Stimulated activated CD4-positive, alpha-beta T cell treated with anti-CD3 and anti-CD28 coated beads, Interleukin-12 subunit alpha, Interleukin-12 subunit beta, amount 100 ng/mL, for 48 hours (primary cell): Measurements from ENCODE around the gene SCAPER.
"Not testable (repeated sequence)": the region's sequence is repeated elsewhere in the genome, so short reads cannot be mapped to it uniquely, and the experiment has no call there.

Source experiments
- DNase-seq, 3 donors: peaks; one replicate each; pipeline ENCODE4 v3.0.0-alpha.2; 2020; ENCODE audit warnings: low read depth in 2 of 3, low spot score in 1 of 3

SCAPER gene

DNA sequence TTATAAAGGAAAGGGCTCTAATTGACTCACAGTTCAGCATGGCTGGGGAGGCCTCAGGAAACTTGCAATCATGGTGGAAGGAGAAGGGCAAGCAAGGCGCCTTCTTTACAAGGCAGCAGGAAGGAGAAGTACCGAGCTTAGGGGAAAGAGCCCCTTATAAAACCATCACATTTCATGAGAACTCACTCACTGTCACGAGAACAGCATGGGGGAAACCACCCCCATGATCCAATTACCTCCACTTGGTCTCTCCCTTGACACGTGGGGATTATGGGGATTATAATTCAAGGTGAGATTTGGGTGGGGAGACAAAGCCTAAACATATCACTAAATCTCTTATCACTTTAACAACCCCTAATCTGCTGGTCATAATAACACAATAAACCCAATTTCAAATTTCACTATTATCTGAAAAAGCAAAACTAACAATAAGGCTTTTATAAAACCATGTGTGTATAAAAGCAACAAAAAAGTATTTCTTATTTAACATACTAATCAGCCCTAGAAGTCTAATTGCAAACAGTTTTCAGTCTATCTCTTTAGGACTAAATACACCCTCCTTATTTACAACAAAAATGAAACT is 43.2 kb downstream of the SCAPER start:
- DNase-seq = no peak

GRCh38 chr15:76860201-76860600 is 44.9 kb downstream of the SCAPER start:
- DNase-seq = no peak

DNA sequence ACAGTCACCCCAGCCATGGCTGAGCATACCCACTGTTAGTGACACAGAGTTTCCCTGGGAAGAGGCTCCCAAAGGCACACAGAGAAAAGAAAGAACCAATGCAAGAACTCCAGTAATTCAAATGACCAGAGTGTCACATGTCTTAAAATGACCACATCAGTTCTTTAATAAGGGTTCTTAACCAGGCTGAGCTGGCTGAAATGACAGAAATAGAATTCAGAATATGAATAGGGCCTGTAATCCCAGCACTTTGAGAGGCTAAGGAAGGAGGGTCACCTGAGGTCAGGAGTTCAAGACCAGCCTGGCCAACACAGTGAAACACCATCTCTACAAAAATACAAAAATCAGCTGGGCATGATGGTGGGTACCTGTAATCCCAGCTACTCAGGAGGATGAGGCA is 54.8 kb downstream of the SCAPER start:
- DNase-seq = not testable (repeated sequence)

GRCh38 chr15:76846782-76847181 is 58.4 kb downstream of the SCAPER start:
- no peak for DNase-seq

DNA sequence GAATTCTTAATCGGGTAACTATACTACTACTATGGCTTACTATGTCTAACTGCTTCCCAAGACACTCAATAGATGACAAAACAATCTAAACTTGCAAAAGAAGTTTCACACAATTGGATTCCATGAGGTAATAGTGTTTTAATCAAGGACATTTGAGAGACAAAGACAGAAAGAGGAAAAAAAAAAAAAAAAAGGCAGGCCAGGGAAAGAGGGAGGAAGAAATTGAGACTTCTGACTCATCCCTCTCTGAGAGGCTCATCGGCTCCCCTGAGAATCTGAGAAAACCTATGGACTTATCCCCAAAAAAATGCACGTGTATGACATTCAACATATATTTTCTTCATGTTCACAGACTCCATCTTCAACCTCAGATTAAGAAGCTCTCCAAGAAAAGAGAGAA is 61.0 kb downstream of the SCAPER start:
- no peak for DNase-seq

- no peak for DNase-seq
Observed at GRCh38 chr15:76843269-76843668, 61.9 kb downstream of the SCAPER start.

DNA sequence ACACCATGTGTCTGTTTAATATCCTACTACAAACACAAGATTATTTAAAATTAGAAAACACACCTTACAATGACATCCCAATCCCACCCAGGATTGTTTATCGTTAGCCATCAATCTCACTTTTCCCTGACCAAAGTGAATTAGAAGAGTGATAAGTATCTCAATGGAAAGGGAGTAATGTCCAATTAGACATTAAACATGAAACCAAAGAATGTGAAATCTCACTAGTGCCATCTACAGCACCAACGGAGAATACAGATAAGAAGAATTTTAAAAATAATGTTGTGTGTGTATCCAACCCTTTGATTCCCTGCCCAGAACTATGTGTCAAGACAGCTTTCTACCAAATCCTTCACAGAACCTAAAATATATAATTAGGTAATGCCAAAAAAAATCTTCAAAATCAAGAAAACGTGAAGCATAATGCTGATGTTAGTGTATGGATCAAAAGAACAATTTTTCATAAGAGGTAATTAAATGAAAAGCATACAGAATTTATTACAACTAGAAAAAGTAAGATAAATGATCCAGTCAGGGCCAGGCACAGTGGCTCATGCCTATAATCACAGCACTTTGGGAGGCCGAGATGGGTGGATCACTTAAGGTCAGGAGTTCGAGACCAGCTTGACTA is 64.2 kb downstream of the SCAPER start:
- no peak for DNase-seq

DNA sequence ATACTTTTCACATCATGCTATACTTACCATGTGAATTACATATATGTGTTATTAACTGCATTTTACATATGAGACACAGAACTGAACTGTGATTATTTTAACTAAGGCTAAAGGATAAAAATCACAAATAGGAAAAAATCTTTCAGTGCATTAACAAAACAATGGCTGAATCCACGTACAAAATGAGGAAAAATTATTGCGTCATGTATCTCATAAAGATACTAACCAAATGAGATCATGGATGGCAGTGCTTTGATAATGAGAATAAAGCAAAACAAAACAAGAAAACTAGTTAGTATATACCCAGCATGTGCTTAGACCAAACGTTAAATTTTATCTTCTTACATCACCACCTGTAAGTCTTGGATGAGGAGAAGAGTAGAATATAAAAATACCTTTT is 66.0 kb downstream of the SCAPER start:
- DNase-seq = no peak

GRCh38 chr15:76837474-76837873 is 67.7 kb downstream of the SCAPER start:
- DNase-seq = no peak

- no peak for DNase-seq
Observed at GRCh38 chr15:76829939-76830338, 75.2 kb downstream of the SCAPER start.

- DNase-seq = no peak
Observed at GRCh38 chr15:76823890-76824289, 81.2 kb downstream of the SCAPER start.

GRCh38 chr15:76823303-76823702 is 81.8 kb downstream of the SCAPER start:
- DNase-seq = no peak

DNA sequence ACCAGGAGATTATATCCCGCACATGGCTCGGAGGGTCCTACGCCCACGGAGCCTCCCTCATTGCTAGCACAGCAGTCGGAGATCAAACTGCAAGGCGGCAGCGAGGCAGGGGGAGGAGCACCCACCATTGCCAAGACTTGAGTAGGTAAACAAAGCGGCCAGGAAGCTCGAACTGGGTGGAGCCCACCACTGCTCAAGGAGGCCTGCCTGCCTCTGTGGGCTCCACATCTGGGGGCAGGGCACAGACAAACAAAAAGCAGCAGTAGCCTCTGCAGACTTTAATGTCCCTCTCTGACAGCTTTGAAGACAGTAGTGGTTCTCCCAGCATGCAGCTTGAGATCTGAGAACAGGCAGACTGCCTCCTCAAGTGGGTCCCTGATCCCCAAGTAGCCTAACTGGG is 86.2 kb downstream of the SCAPER start:
- DNase-seq = not testable (repeated sequence)

DNA sequence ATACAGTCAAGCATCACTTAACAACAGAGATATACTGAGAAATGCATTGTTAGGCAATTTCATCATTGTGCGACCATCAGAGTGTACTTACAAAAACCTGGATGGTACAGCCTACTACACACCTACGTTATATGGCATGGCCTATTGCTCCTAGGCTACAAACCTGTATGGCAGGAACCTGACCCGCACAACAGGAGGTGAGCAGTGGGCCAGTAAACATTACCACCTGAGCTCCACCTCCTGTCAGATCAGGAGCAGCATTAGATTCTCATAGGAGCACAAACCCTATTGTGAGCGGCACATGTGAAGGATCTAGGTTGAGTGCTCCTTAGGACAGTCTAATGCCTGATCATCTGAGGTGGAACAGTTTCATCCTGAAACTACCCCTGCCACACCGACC is 89.7 kb downstream of the SCAPER start:
- DNase-seq = no peak

DNA sequence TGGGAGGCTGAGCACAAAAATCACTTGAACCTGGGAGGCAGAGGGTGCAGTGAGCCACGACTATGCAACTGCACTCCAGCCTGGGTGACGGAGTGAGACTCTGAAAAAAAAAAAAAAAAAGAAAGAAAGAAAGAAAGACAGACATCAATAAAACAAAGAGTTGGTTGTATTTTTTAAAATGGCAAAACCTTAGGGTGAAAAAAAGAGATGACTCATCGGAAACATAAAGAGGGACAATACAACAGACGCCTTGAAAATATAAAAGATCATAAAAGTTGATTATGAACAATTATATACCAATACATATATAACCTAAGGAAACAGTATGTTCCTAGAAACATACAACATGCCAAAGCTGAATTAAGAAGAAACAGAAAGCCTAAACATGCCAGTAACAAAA is 92.8 kb downstream of the SCAPER start:
- DNase-seq = no peak

DNA sequence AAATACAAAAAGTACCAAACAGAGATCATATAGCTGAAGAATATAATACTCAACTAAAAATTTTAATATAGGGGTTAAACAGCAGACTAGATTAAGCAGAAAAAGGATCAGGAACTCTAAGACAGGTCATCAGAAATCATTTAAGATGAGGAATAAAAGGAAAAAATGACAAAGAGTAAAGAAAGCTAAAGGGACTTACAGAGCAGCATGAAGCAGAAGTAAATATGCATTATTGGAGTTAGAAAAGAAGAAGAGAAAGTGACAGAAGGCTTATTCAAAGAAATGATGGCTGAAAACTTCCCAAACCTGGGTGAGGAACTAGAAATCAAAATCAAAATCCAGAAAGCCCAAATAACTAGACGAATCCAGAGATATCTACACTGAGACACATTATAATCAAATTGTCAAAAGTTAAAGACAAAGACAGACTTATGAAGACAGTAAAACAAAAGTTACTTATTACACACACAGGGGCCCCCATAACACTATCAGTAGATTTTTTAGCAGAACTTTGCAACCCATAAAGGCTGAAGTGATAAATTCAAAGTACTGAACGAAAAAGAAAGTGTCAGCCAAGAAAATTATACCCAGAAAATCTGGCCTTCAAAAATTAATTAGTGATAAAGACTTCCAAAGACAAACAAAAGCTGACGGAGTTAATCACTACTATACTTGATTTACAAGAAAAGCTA is 95.6 kb downstream of the SCAPER start:
- DNase-seq = no peak

DNA sequence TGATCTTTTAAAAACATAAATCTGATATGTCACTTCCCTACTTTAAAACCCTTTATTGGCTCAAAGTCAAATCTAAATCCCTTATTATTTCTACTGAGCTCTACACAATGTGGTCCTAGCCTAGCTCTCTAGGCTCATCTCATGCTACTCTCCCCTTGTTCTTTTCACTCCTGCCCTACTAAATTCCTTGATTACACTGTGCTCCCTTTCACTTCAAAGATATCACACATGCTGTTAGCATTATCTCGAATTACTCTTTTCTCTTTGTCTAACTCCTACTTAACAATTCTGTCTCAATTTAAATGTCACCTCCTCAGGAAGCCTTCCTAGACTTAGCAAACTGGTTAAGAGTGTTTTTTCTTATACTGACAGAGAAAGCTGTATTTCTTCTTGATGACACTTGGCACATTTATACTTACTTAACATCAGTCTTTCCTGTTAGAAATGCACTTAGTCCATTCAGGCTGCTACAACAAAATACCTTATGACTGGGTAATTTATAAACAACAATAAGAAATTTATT is 102.0 kb downstream of the SCAPER start:
- no peak for DNase-seq

- DNase-seq = no peak
Observed at GRCh38 chr15:76802411-76802810, 102.7 kb downstream of the SCAPER start.

- DNase-seq = no peak
Observed at GRCh38 chr15:76799760-76800159, 105.4 kb downstream of the SCAPER start.

- DNase-seq = no peak
Observed at GRCh38 chr15:76795217-76795616, 109.9 kb downstream of the SCAPER start.

DNA sequence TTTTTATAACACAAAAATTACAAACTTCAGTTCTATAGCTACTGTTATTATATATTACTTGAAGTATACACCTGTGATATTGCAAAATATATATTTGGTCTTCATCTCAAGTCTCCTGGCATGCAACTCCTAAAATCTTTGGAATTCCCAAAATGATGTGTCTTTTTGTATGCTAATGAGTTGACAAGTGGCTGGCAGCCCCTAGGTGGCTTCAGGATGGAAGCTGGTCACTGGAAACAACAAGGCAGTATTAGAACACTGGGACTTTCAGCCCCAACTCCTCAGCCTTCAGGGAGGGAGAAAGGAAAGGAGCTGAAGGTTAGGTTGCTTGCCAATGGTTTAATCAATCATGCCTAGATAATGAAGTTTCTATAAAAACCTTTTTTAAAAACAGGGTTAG is 112.0 kb downstream of the SCAPER start:
- DNase-seq = no peak

DNA sequence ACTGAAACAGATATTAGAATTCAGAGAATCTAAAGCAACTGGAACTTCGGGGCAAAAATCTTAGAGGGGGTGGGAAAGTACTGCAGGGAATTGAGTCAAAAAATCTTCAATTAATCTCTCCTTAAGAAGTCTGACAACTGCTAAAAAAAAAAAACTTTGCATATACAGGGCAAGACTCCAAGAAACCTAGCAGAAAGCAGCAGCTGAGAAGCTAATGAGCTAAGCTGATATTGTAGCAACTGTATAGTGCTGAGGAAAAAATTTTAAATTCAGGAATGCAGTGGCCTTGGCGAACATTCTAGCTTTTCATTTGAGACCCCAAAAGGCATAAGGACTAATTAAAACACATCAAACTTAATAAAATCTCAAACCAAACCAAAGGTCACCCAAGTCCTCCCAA is 113.6 kb downstream of the SCAPER start:
- no peak for DNase-seq
